ENCODE results near the gene RAD52.

The RAD52 gene

DNA sequence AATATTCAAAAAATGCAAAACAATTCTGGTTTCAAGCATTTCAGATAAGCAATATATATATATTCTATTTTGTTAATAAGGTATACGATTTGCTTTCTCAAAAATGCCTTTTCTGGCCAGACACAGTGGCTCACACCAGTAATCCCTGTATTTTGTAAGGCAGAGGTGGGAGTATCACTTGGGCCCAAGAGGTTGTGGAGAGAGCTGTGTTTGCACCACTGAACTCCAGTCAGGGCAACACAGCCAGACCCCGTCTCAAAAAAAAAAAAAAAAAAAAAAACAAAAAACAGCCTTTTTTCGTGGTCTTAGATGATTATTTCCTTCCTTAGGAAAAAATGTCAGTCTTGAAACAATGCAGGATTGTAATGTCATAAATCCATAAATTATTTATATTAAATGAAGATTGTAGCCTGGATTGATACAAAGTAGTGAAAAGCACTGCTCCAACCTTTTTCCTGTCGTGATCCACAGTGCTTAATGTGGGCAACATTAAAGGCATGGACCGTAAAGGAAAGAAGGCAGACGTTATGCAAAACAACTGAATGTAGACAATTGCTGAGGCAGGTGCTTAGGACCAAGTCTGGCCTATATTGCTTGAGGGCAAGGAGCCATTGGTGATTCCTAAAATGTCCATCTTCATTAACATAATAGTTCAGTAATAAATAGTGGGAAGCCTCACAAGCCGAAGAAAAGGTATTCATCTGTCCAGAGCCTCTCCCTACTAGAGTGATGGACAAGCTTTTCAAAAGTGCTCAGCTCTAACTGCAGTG lies 36.8 kb downstream of the RAD52 start:
- no peak for DNase-seq

DNA sequence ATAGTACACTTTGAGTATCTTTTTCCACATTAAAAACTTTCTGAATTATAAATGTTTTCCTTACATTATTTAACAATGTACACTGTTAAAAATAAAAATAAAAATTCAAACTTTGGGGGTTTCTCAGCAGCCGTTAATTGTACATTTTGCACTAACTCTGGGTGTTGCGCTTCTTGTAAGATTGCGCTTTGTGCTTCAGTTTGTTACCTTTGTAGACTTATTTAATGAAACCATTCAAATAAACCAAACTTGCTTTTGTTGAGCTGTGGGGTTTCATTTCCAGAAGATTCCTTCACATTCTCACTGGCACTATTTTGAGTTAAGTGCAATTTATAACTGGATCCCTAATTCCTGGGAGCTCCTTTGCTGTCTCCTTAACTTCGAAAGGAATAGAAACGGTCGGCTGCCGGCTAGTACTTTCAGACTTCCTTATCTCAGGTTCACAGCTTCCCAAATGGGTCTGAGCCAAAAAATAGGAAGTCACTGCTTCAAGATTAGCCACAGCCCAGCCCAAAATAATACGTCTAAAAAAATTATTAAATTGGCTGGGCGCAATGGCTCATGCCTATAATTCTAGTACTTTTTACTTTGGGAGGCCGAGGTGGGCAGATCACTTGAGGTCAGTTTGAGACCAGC lies 38.2 kb downstream of the RAD52 start:
- no peak for DNase-seq

DNA sequence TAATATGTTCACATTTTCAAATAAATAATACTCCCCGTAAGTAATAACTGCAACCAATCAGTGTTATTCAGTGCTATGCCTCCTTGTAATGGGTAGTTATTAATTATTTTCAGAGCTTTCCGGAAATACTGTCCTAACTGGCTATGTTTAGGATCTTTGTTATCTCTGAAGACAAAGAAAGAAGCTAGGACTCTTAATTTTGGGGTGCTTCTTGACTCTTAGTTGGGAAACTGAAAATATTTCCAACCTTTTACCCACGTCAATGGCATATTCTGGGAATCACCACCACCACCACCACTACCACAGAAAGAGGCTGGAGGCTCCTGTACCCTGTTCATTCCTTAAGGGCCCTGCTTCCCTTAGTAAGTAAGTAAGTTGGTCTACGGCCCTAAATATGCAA lies 39.1 kb downstream of the RAD52 start:
- DNase-seq = no peak

DNA sequence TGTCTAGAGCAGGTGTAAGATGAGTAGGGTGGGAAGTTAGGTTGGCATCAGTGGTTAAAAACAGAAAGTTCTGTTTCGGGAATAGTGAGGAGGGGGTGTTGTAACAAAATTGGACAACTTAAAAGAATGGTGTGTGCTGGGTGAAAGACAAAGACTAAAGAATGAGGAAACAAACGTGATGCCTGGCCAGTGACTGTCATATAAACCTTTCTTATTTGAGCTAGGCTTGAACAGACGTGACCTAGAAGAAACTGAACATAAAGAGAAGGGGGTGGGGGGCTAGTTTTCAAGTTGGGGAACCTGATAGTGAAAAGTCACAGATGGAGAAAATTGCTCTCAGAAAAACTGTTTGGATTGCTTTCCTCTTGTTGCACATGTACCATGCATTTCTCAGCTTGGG lies 39.6 kb downstream of the RAD52 start:
- DNase-seq = no peak

DNA sequence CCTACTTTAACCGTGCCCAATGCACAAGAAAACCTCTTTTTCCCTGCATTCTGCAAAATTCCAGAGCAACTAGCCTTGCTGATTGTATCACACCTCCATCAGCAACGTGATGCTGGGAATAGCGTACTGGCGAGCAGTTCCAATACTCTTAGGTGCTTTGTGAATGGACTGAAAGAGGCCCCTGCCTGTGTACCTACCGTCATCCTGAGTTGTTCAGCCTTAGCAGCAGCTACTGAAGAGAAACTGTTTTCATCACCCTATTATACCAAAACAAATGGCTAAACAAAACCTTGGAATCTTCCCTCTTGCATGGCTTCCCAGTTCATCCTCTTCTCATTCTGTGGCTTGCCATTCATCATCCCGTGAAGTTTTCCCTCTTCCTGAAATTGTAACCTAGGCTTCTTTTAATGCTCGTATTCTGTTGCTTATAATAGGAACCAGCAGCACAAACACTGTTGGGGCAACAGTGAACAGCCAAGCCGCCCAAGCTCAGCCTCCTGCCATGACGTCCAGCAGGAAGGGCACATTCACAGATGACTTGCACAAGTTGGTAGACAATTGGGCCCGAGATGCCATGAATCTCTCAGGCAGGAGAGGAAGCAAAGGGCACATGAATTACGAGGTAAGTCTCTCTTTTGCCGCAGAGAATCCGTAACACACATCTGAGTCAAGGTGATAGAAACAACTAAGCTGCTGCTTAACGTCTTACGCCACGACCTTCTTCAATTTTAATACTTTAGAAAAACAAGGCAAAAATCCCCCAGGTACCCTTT lies 41.9 kb downstream of the RAD52 start:
- no peak for DNase-seq

DNA sequence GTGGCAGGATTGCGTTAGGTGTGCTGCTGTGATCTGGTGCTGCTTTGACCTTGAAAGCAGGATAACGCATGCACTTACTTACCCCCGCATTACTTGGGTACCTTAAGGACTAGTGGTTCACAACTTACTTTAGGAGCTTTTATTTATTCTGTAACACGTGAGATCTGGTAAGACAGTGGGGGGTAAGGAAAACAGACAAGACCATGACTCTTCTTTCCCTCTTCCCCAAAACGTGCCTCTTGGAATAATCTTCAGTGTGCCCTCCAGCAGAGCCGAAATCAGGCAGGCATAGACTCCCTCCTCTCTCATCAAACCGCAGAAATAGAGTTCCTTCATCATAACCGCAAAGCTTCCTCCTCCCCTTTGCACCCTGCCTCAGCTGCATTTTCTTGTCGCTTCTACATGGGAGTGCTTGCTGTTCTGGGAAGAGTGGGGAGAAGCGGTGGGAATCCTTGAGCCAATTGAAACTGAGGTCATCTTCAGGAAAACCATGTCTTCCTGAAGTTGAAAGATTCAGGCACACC lies 43.4 kb downstream of the RAD52 start:
- DNase-seq = no peak

DNA sequence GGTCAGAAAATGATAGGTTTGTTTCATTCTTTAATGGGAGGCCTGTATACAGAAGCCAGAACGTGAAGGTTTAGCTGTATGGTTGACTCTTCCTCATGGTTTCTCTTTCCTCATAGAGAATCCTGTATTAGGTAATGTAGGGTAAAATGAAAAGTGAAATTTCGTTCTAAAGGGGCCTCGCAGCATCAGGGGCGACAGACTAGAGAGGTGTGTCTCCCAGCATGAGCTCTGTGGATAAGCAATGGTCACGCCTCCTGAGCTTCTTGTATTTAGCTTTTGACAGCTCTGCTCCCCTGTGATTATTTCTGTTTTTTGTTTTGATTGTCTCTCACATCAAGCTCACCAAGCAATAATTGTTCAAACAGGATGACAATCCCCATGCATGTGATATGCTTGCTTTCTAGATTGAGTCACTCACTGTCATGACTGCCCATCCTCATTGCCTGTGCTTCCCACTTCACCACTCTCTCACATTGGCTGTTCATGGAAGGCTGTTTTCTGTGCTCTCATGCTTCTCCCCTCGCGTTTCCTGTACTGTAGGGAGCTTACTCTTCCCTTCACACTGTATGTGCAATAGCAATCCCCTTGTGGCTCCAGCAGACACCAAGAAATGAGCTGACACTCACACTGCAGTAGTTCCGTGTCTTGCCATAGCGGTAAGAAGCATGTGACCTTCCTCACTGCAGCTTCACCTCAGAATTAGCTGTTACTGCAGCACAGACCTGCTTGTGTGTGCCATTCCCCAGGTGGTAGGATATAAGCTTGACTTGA lies 44.0 kb downstream of the RAD52 start:
- no peak for DNase-seq

DNA sequence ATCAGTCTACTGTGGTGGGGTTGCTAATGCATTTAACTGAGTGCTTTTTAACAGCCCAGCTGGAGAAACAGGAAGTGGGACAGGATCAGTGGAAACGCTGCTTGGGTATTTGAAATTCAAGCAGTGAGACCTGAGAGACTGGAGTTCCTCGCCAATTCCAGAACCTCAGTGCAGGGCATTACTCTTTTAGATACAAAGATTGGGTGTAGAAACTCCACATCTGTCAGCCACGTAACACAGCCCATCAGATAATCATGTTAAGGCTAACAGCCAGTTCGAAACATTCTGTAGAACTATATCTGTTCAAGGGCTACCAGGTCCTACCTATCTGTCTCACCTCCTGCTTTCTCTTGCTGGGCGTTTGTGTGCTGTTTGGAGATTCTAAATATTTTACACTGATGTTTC lies 45.5 kb downstream of the RAD52 start:
- DNase-seq = no peak

DNA sequence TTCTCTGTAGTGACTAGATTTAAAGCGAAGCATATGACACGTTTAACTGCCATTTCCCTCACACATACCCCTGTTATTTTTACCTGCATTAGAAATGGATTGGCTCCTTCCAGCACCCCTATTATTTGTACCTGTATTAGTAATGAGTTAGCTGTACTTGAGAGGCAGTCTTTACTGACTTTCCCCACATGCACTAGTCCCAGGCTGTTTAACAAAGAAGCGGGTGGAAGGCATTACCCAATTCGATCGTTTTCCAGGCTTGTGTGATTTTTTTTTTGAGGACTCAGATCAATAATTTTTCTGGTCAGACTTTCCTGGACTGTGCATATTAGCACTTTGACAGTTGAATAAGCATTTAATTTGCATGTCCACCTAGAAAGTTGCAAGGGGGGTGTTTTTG lies 46.4 kb downstream of the RAD52 start:
- DNase-seq = no peak

DNA sequence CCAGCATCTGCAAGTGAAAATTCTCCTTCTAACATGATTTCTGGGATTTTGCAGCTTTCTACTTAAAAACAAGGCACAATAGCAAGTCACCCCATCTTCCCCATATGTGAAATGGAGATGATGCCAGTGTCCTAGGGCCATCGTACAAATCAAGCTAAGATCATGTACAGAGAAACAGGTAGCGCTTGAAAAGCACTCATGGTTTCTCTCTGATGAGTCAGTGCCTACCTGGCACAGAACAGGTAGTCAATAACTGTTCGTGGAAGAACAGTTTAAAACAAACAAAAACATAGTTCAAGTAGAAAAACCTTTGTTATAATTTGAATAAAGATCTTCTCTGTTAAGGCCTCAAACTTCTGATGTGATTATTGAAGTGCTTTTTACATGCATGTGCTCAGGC lies 46.9 kb downstream of the RAD52 start:
- DNase-seq = no peak

DNA sequence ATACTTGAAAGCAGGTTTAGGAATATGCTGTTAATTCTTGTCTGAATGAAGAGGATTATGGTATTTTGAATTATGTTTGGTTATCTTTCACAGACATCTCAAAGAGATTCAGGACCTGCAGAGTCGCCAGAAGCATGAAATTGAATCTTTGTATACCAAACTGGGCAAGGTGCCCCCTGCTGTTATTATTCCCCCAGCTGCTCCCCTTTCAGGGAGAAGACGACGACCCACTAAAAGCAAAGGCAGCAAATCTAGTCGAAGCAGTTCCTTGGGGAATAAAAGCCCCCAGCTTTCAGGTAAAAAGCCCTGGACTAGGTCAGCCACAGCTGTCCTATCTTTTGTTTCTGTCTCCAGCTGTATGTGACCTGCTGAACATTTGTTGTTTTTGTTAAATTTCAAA lies 52.1 kb downstream of the RAD52 start:
- DNase-seq = no peak

DNA sequence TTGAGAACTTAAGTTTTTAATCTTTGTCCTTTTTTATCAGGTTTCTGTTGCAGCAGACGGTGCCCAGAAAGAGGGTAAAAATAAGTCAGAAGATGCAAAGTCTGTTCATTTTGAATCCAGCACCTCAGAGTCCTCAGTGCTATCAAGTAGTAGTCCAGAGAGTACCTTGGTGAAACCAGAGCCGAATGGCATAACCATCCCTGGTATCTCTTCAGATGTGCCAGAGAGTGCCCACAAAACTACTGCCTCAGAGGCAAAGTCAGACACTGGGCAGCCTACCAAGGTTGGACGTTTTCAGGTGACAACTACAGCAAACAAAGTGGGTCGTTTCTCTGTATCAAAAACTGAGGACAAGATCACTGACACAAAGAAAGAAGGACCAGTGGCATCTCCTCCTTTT lies 53.5 kb downstream of the RAD52 start:
- DNase-seq = no peak

DNA sequence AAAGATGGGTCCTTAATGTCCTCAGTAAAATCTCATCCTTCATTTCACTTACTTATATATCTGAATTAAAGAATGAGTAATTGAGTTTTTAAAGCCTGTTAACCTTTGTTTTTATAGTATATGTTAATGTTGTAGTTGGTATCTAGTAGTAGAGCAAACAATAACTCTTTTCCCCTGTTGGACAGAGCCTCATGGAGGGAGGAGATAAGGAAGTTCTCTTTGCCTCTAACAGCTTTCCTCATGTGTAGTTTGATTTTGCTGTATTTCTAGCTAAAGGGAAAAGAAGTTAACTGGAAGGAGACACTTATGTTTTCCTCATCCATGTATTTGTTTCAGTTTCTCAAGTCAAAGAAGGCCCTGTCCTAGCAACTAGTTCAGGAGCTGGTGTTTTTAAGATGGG lies 55.3 kb downstream of the RAD52 start:
- DNase-seq = no peak

DNA sequence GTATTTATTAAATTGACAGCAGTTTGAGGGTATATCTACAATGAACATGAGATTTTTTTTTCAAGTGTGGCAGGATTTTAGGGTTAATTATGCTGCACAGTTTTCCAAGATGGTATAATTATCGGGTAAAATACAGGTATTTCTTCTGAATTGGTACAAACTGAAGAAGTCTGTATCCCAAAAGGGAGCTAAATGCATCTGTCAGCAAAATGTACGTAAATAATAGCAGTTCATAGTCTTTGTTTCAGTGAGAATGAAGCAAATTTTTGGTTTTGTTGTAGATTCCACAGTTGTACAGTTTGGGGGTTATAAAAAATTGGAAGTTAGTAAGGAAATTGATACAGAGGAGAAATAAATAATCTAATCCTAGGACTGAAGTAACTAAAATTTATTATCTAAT lies 63.3 kb downstream of the RAD52 start:
- DNase-seq = no peak

DNA sequence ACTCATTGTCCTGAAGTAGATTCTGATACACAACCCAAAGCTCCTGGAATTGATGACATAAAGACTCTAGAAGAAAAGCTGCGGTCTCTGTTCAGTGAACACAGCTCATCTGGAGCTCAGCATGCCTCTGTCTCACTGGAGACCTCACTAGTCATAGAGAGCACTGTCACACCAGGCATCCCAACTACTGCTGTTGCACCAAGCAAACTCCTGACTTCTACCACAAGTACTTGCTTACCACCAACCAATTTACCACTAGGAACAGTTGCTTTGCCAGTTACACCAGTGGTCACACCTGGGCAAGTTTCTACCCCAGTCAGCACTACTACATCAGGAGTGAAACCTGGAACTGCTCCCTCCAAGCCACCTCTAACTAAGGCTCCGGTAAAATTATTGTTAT lies 63.8 kb downstream of the RAD52 start:
- no peak for DNase-seq

DNA sequence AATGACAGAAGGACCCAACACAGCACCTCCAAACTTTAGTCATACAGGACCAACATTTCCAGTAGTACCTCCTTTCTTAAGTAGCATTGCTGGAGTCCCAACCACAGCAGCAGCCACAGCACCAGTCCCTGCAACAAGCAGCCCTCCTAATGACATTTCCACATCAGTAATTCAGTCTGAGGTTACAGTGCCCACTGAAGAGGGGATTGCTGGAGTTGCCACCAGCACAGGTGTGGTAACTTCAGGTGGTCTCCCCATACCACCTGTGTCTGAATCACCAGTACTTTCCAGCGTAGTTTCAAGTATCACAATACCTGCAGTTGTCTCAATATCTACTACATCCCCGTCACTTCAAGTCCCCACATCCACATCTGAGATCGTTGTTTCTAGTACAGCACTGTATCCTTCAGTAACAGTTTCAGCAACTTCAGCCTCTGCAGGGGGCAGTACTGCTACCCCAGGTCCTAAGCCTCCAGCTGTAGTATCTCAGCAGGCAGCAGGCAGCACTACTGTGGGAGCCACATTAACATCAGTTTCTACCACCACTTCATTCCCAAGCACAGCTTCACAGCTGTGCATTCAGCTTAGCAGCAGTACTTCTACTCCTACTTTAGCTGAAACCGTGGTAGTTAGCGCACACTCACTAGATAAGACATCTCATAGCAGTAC lies 64.6 kb downstream of the RAD52 start:
- DNase-seq = no peak

DNA sequence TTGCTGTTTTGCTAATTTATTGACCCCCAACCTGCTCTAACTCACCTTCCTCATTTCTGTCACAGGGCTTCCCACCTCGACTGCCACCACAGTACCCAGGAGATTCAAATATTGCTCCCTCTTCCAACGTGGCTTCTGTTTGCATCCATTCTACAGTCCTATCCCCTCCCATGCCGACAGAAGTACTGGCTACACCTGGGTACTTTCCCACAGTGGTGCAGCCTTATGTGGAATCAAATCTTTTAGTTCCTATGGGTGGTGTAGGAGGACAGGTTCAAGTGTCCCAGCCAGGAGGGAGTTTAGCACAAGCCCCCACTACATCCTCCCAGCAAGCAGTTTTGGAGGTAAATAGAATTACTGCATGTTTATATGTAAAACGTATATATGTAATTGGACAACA lies 68.8 kb downstream of the RAD52 start:
- DNase-seq = no peak

DNA sequence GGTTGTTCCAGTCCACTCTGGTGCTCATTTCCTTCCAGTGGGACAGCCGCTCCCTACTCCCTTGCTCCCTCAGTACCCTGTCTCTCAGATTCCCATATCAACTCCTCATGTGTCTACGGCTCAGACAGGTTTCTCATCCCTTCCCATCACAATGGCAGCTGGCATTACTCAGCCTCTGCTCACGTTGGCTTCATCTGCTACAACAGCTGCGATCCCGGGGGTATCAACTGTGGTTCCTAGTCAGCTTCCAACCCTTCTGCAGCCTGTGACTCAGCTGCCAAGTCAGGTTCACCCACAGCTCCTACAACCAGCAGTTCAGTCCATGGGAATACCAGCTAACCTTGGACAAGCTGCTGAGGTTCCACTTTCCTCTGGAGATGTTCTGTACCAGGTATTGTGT lies 69.9 kb downstream of the RAD52 start:
- no peak for DNase-seq

DNA sequence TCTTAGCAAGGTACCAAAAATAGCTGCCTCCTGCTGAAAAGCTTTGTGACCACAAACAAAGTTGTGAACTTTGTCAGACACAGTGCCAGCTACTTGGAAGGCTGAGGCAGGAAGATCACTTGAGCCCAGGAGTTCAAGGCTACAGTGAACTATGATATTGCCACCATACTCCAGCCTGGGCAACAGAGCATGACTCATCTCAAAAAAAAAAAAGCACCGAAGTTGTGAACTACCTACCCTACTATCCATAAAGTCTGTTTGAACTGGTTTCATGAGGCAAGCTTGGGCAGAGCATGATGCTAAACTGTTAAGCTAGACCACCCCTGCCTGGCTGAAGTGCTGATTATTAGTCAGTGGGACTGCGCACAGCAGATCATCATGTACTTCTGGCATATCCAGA lies 75.5 kb downstream of the RAD52 start:
- DNase-seq = no peak

DNA sequence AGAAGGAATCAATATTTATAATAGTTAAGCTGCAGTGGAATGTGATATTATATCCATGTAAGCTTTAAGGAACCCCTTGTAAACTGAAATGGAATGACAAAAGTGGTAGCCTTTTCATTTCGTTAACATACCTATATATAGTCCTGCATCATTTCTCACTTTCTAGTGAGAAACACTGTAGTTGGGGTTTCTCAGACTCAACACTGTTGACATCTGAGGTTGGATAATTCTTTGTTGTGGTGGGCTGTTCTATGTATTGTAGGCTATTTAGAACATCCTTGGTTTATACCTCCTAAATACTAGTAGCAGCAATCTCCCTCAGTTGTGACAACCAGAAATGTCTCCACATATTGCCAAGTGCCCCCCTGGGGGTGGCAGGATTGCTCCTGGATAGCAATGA lies 79.1 kb downstream of the RAD52 start:
- DNase-seq = no peak

DNA sequence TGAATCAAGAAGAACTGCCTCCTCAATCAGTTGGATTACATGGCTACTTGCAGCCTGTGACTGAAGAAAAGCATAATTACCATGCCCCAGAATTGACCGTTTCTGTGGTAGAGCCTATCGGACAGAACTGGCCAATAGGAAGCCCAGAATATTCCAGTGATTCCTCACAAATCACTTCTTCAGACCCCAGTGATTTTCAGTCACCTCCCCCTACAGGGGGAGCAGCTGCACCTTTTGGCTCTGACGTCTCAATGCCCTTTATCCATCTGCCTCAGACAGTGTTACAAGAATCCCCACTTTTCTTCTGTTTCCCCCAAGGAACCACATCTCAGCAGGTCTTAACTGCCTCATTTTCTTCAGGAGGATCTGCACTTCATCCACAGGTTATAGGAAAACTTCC lies 80.8 kb downstream of the RAD52 start:
- no peak for DNase-seq

DNA sequence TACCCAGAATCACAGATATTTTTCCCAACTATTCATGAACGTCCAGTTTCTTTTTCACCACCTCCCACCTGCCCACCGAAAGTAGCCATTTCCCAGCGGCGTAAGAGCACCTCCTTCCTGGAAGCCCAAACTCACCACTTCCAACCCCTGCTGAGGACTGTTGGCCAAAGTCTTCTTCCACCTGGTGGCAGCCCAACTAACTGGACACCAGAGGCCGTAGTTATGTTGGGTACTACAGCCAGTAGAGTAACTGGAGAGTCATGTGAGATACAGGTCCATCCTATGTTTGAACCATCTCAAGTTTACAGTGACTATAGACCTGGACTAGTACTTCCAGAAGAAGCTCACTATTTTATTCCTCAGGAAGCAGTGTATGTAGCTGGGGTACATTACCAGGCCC lies 81.6 kb downstream of the RAD52 start:
- DNase-seq = no peak

DNA sequence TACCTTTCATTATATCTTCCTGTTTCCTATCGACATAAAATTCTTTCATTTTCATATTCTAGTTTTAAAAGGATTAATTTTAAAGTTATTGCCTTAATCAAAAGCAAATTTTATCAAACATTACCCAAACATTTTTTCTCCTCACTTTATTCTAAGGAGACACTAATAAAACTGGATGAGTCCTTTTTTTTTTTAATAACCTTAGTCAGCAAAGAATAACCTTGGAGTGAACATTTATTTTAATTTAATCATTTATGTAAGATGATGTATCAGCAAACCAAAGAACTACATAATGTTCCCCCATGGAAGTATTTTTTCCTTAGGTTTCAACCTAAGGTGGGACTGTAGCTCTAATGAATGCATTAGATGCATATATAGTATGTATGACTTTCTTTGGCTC lies 83.9 kb downstream of the RAD52 start:
- no peak for DNase-seq
